ENCODE results near the gene FEZF1. TPM values are rescaled to one million over a fixed set of nuclear protein-coding genes. Genes with fewer than 3 reads are reported as not detected.

Gene FEZF1
- total RNA-seq, 2 donors from 2014 or later, result not detected

DNA sequence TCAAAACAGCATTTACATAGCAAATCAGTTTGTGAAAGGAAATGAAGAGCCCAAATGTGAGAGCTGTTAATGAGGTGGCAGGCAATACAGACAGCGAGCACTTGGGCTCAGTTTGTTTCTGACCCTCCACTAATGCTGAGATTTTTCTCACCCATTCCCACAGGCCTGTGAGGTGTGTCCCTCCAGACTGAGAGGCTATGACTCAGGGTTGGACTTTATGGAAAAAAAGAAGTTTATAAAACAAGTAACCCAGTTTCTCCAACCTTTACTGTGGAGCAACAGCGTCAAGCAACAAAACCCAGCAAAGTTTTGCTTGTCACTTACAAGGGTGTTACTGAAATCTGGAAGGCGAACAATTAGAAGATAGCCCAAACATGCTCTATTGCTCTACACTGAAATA lies 4.9 kb upstream of the FEZF1 start:
- H3K27ac ChIP-seq, result no peak overlapping the region
- H3K36me3 ChIP-seq (replicated peaks in 1 of 2; ENCODE audit: insufficient read depth in 1 of 2, low read depth in 2 of 2), result no peaks in the 10 kb centered on the region
- ATAC-seq, result no peak
- H3K9me3 ChIP-seq, result peaks cover 0 to 5% (median 0%) of the 10 kb centered on the region in 3 donors
- H3K4me3 ChIP-seq, result no peak overlapping the region
- peaks cover 0 to 71% of the 10 kb centered on the region in 2 donors for H3K27me3 ChIP-seq
- intact Hi-C loops (cut with DNase I), result no loop called here
- 40 to 67% methylated on average over 3 of the region's 3 CpGs for WGBS, 2 donors
- no peak for DNase-seq
- H3K4me1 ChIP-seq, result peaks cover 44% of the 10 kb centered on the region
- TF ChIP-seq, protein P1, sequence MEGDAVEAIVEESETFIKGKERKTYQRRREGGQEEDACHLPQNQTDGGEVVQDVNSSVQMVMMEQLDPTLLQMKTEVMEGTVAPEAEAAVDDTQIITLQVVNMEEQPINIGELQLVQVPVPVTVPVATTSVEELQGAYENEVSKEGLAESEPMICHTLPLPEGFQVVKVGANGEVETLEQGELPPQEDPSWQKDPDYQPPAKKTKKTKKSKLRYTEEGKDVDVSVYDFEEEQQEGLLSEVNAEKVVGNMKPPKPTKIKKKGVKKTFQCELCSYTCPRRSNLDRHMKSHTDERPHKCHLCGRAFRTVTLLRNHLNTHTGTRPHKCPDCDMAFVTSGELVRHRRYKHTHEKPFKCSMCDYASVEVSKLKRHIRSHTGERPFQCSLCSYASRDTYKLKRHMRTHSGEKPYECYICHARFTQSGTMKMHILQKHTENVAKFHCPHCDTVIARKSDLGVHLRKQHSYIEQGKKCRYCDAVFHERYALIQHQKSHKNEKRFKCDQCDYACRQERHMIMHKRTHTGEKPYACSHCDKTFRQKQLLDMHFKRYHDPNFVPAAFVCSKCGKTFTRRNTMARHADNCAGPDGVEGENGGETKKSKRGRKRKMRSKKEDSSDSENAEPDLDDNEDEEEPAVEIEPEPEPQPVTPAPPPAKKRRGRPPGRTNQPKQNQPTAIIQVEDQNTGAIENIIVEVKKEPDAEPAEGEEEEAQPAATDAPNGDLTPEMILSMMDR (IDR thresholded peaks at IDR 0.05), result no peak
- no peak for TF ChIP-seq POLR2A (IDR thresholded peaks at IDR 0.05)

DNA sequence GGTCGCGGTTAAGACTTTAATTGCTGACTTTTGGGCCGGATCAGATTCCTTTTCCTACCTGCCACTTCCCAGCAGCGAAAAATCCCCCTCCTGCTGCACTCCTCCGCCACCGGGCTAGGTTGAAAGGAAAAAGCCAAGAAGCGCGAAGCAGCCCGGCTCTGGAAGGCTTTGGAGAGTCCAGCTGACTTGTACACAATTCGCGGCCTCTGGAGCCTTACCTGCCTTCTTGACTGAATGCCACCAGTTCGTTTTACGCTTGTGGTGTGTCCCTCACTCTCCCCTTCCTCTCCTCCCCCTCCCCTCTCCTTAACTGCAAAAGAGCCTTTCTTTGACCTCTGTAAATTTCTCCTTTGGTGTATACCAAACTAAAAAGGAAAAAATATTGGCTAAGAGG lies 2.7 kb upstream of the FEZF1 start:
- intact Hi-C loops (cut with DNase I), result no loop called here
- DNase-seq (no peak), ATAC-seq (no peak)
- no peak overlapping the region for H3K27ac ChIP-seq
- no peaks in the 10 kb centered on the region for H3K36me3 ChIP-seq (replicated peaks in 1 of 2; ENCODE audit: insufficient read depth in 1 of 2, low read depth in 2 of 2)
- H3K27me3 ChIP-seq, result peaks cover 0 to 79% of the 10 kb centered on the region in 2 donors
- TF ChIP-seq, protein P1 (IDR thresholded peaks at IDR 0.05), result no peak
- no peak for TF ChIP-seq POLR2A (IDR thresholded peaks at IDR 0.05)
- H3K9me3 ChIP-seq, result peaks cover 0 to 5% (median 0%) of the 10 kb centered on the region in 3 donors
- H3K4me1 ChIP-seq, result peaks cover 54% of the 10 kb centered on the region
- H3K4me3 ChIP-seq, result no peak overlapping the region
- 19 to 27% methylated on average over 13 of the region's 13 CpGs for WGBS, 2 donors

DNA sequence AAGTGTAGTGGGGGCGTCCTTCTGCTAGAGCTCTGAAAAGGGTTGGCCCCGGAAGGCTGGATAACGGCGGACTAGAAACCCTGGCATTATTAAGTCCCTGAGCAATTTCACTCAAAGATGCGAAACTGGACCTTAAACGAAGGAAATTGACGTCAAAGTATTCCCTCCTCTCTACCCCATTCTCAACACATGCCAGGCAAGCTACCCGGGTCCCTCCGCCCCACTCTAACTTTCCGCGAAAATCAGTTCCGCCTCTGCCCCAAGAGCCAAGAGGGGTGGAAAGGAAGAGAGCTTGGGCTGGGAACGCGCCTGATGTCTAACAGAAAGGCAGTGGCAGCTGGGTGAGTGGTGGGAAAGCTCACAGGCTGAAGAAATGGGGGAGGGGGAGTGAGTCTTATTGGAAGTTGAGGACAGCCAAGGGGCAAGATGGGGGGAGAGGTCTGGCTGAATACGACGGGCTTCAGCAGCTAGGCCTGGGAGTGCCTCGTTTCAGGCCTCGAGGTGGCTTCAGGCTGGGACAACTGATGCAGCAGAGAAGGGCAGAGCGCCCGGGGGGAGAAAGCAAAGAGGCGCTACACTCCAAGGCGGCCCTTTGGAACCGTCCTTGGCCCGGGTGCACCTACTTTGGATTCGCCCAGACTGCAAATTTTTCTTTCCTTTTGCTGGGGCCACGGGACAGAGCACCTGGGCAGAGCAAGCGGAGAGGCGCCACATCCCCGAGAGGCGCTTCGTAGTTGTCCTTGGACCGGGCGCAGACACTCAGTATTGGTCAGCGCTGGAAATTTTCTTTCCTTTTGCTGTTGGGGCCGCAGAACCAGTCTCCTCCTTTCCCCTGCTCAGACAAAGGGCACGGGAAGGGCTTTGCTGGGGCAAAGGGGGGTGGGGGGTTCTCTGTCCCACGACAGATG lies 2.0 kb upstream of the FEZF1 start:
- H3K4me1 ChIP-seq, result peaks cover 48% of the 10 kb centered on the region
- TF ChIP-seq, protein P1 (IDR thresholded peaks at IDR 0.05), result no peak
- TF ChIP-seq POLR2A (IDR thresholded peaks at IDR 0.05), result no peak
- WGBS, 2 donors, result 9 to 15% methylated on average over 32 to 37 of the region's 37 CpGs
- no peaks in the 10 kb centered on the region for H3K36me3 ChIP-seq (replicated peaks in 1 of 2; ENCODE audit: insufficient read depth in 1 of 2, low read depth in 2 of 2)
- ATAC-seq (no peak), DNase-seq (no peak)
- no peak overlapping the region for H3K4me3 ChIP-seq
- intact Hi-C loops (cut with DNase I), result no loop called here
- H3K9me3 ChIP-seq, result peaks cover 0 to 5% (median 0%) of the 10 kb centered on the region in 3 donors
- peaks cover 0 to 78% of the 10 kb centered on the region in 2 donors for H3K27me3 ChIP-seq
- H3K27ac ChIP-seq, result no peak overlapping the region

DNA sequence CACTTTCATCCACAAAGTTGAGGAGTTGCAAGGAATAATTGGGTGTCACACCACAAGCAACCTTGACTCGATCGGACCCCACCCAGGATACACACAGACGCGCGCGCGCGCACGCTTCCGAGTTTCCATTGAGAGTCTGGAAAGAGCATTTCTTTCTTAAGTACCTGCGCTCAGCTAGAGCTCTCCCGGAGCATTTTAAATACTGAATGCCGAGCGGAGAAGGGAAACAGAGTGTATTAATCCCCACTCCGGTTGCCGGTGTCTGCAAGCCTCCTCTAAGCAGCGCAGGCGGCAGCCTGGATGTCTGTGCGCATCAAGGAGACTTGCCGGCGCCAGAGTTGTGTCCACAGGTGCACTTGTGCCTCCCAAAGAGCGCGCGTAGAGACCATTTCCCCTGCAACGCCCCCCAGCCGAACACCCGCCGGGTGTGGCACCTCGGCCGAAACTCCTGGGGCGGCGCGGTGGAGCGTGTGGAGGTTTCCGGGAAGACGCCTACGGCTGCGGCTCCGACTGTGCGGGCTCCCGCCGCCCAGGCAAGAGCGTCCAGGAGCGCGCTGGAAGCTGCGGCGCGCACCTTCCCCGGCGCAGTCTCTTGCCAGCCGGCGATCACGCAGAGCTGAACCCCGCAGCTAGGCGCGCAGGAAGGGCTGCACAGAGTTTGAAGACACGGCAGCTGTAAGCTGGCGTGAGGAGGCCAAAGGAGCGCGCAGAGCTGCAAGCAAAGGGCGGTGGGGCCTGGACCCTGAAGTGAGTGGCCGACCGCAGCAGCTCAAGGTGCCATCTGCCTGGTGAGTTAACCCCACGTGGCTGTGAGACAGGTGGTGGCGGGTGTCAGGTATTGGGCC lies 1.1 kb upstream of the FEZF1 start:
- Histone ChIP-seq H3K36me3 (replicated peaks in 1 of 2; ENCODE audit: insufficient read depth in 1 of 2, low read depth in 2 of 2) (no peaks in the 10 kb centered on the region), H3K27me3 (peaks cover 0 to 78% of the 10 kb centered on the region in 2 donors), H3K9me3 (peaks cover 0 to 5% (median 0%) of the 10 kb centered on the region in 3 donors), H3K4me1 (peaks cover 41% of the 10 kb centered on the region), H3K27ac (no peak overlapping the region), H3K4me3 (no peak overlapping the region)
- DNase-seq (peak in 2 of 4 donors; percentile 17 to 20), ATAC-seq (peak; percentile 23)
- 5 to 11% methylated on average over 26 to 65 of the region's 65 CpGs for WGBS, 2 donors
- TF ChIP-seq, protein P1 (IDR thresholded peaks at IDR 0.05), result no peak
- no peak for TF ChIP-seq POLR2A (IDR thresholded peaks at IDR 0.05)
- intact Hi-C loops (cut with DNase I), result no loop called here
